K562 (cell line): ENCODE results near the gene ANHX. TPM values are rescaled to one million over a fixed set of nuclear protein-coding genes. Genes with fewer than 3 reads are reported as not detected.

Experiments used
- CTBP1 ChIP-seq: fragments of 450-650 bp; IDR thresholded peaks from 2 replicates; pipeline ENCODE4 v1.6.1; 2016; ENCODE audit warnings: borderline replicate concordance
- HCFC1 ChIP-seq: IDR thresholded peaks from 2 replicates; pipeline ENCODE4 v1.6.1; 2012; ENCODE audit warnings: low read depth, low read length, improper control_type of control experiment
- KLF16 ChIP-seq: IDR thresholded peaks from 2 replicates; pipeline ENCODE4 v1.6.1; 2016; ENCODE audit warnings: antibody characterized with exemption
- MTA1 ChIP-seq: fragments of 450-650 bp; IDR thresholded peaks from 2 replicates; pipeline ENCODE4 v1.6.1; 2017; ENCODE audit warnings: borderline replicate concordance
- TAF15 ChIP-seq: fragments of 200-400 bp; formaldehyde crosslinking; IDR thresholded peaks from 2 replicates; pipeline ENCODE4 v1.6.1; 2017; ENCODE audit warnings: mild to moderate bottlenecking, low read depth, low read length, moderate library complexity
- TCF7 ChIP-seq: sonication (generic); IDR thresholded peaks from 2 replicates; pipeline ENCODE4 v1.6.1; 2016; ENCODE audit warnings: antibody characterized with exemption, borderline replicate concordance
- WHSC1 ChIP-seq: IDR thresholded peaks from one replicate; pipeline ENCODE4 v1.6.1; 2012; ENCODE audit warnings: low read length, control low read depth, inconsistent platforms
- ZFPM2 ChIP-seq: fragments of 250-450 bp; sonication (Bioruptor Pico); IDR thresholded peaks from 2 replicates; pipeline ENCODE4 v1.5.1; 2022; ENCODE audit warnings: mild to moderate bottlenecking
- polyA plus RNA-seq, 8 experiments: library from polyadenylated mRNA; depleted of rRNA in 4 of 8; stranded (reverse) in 5 of 8; unstranded in 3 of 8; fragments of >200 nt; fragmentation: Nextera tagmentation in 2 of 8; fragmentation: Illumina TruSeq in 1 of 8; extraction: Ambion mirVana in 2 of 8; extraction: Trizol in 1 of 8; gene quantifications; 2 replicates each; pipeline versions ENCODE4 v1.2.1 to v1.2.3, GENCODE V29; 2011 to 2014; ENCODE audit warnings: inconsistent platforms in 1 of 8, missing spikeins in 1 of 8
- total RNA-seq, 7 experiments: library from RNA; depleted of rRNA in 6 of 7; stranded (reverse); fragments of >200 nt in 6 of 7; fragmentation: Illumina TruSeq in 2 of 7; extraction: Trizol in 2 of 7; gene quantifications; 2 replicates each; pipeline versions ENCODE4 v1.2.1 to v1.2.3, GENCODE V29; 2011 to 2021; ENCODE audit warnings: low replicate concordance in 1 of 7
- TF ChIP-seq, protein P1 (sequence below): fragments of 450-650 bp; IDR thresholded peaks from 2 replicates; pipeline ENCODE4 v1.7.1; 2018; ENCODE audit warnings: mild to moderate bottlenecking, low read depth; ENCODE audit not compliant: partially characterized antibody
- TF ChIP-seq, protein P2 (sequence below): IDR thresholded peaks from 2 replicates; pipeline ENCODE4 v1.6.1; 2011; ENCODE audit warnings: borderline replicate concordance, low read depth, mild to moderate bottlenecking, moderate library complexity, low read length; ENCODE audit not compliant: insufficient read depth, poor library complexity, severe bottlenecking
- TF ChIP-seq, protein P3 (sequence below): fragments of 150-350 bp; IDR thresholded peaks from 2 replicates; pipeline ENCODE4 v1.6.1; 2014; ENCODE audit warnings: low read depth, mild to moderate bottlenecking, low read length, borderline replicate concordance
- TF ChIP-seq, protein P4 (sequence below): fragments of 150-350 bp; conservative IDR thresholded peaks from 2 replicates; pipeline ENCODE4 v1.6.1; 2014; ENCODE audit warnings: low read length
- TF ChIP-seq, protein P5 (sequence below): IDR thresholded peaks from 3 replicates; pipeline ENCODE4 v1.6.1; 2011; ENCODE audit warnings: borderline replicate concordance, mild to moderate bottlenecking; ENCODE audit not compliant: insufficient read length, insufficient read depth

Gene ANHX
- total and polyA plus RNA-seq, 9 of the 15 experiments (the other 6 are each of a cell fraction or from before 2014, with no cell fraction given), result not detected

DNA sequence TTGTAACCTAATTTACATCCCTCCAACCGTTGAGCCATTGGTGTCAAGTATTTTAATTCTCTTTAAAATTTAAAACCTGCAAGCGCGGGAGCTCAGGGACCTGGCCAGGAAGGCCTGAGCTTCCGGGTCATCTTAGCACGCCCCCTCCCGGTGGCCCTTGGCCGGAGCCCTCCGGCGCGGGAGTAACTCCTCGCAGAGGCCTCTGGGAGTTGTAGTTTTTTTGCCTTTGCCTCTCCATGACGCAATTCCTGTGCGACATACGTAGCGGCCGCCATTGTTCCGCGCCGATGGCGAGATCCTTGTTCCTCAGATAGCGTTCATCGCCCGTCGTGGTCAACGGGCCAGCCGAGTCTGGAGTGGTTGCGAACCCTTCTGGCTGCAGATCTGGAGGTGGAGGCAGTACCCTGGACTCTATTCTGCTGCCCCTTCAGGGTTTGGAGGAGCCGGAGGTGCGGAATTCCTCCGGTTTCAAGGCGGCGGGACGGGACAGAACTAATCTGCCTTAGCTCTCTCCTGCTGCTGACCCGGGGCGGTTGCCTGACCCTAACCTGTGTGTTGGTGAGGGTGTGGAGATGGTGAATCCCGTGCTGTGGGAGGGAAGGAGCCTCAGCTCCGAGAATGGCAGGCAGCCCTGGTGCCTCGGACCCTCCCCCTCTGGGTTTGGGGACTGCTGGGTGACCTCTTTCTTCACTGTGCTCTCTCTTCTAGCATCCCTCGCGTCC is 54.3 kb downstream of the ANHX start, which contains the start of gene ZNF268 (continued):
- TF ChIP-seq, protein P1, sequence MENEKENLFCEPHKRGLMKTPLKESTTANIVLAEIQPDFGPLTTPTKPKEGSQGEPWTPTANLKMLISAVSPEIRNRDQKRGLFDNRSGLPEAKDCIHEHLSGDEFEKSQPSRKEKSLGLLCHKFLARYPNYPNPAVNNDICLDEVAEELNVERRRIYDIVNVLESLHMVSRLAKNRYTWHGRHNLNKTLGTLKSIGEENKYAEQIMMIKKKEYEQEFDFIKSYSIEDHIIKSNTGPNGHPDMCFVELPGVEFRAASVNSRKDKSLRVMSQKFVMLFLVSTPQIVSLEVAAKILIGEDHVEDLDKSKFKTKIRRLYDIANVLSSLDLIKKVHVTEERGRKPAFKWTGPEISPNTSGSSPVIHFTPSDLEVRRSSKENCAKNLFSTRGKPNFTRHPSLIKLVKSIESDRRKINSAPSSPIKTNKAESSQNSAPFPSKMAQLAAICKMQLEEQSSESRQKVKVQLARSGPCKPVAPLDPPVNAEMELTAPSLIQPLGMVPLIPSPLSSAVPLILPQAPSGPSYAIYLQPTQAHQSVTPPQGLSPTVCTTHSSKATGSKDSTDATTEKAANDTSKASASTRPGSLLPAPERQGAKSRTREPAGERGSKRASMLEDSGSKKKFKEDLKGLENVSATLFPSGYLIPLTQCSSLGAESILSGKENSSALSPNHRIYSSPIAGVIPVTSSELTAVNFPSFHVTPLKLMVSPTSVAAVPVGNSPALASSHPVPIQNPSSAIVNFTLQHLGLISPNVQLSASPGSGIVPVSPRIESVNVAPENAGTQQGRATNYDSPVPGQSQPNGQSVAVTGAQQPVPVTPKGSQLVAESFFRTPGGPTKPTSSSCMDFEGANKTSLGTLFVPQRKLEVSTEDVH, result peak; percentile 94
- no peak for TF ChIP-seq TAF15
- TF ChIP-seq HCFC1, result peak; percentile 99
- TF ChIP-seq TCF7, result no peak
- no peak for TF ChIP-seq WHSC1
- TF ChIP-seq KLF16, result 0 out of 2 replicates have a peak, but pooled peaks have one; percentile 53
- TF ChIP-seq, protein P2, sequence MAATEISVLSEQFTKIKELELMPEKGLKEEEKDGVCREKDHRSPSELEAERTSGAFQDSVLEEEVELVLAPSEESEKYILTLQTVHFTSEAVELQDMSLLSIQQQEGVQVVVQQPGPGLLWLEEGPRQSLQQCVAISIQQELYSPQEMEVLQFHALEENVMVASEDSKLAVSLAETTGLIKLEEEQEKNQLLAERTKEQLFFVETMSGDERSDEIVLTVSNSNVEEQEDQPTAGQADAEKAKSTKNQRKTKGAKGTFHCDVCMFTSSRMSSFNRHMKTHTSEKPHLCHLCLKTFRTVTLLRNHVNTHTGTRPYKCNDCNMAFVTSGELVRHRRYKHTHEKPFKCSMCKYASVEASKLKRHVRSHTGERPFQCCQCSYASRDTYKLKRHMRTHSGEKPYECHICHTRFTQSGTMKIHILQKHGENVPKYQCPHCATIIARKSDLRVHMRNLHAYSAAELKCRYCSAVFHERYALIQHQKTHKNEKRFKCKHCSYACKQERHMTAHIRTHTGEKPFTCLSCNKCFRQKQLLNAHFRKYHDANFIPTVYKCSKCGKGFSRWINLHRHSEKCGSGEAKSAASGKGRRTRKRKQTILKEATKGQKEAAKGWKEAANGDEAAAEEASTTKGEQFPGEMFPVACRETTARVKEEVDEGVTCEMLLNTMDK, result peak; percentile 95
- TF ChIP-seq MTA1, result peak; percentile 99
- TF ChIP-seq, protein P3, sequence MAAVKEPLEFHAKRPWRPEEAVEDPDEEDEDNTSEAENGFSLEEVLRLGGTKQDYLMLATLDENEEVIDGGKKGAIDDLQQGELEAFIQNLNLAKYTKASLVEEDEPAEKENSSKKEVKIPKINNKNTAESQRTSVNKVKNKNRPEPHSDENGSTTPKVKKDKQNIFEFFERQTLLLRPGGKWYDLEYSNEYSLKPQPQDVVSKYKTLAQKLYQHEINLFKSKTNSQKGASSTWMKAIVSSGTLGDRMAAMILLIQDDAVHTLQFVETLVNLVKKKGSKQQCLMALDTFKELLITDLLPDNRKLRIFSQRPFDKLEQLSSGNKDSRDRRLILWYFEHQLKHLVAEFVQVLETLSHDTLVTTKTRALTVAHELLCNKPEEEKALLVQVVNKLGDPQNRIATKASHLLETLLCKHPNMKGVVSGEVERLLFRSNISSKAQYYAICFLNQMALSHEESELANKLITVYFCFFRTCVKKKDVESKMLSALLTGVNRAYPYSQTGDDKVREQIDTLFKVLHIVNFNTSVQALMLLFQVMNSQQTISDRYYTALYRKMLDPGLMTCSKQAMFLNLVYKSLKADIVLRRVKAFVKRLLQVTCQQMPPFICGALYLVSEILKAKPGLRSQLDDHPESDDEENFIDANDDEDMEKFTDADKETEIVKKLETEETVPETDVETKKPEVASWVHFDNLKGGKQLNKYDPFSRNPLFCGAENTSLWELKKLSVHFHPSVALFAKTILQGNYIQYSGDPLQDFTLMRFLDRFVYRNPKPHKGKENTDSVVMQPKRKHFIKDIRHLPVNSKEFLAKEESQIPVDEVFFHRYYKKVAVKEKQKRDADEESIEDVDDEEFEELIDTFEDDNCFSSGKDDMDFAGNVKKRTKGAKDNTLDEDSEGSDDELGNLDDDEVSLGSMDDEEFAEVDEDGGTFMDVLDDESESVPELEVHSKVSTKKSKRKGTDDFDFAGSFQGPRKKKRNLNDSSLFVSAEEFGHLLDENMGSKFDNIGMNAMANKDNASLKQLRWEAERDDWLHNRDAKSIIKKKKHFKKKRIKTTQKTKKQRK, result no peak
- TF ChIP-seq, protein P4, sequence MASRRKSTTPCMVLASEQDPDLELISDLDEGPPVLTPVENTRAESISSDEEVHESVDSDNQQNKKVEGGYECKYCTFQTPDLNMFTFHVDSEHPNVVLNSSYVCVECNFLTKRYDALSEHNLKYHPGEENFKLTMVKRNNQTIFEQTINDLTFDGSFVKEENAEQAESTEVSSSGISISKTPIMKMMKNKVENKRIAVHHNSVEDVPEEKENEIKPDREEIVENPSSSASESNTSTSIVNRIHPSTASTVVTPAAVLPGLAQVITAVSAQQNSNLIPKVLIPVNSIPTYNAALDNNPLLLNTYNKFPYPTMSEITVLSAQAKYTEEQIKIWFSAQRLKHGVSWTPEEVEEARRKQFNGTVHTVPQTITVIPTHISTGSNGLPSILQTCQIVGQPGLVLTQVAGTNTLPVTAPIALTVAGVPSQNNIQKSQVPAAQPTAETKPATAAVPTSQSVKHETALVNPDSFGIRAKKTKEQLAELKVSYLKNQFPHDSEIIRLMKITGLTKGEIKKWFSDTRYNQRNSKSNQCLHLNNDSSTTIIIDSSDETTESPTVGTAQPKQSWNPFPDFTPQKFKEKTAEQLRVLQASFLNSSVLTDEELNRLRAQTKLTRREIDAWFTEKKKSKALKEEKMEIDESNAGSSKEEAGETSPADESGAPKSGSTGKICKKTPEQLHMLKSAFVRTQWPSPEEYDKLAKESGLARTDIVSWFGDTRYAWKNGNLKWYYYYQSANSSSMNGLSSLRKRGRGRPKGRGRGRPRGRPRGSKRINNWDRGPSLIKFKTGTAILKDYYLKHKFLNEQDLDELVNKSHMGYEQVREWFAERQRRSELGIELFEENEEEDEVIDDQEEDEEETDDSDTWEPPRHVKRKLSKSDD, result peak; percentile 96
- no peak for TF ChIP-seq ZFPM2 (CRISPR knock-in tag)
- peak; percentile 46; the same call in 1 of the 2 replicates for TF ChIP-seq CTBP1
- TF ChIP-seq, protein P5, sequence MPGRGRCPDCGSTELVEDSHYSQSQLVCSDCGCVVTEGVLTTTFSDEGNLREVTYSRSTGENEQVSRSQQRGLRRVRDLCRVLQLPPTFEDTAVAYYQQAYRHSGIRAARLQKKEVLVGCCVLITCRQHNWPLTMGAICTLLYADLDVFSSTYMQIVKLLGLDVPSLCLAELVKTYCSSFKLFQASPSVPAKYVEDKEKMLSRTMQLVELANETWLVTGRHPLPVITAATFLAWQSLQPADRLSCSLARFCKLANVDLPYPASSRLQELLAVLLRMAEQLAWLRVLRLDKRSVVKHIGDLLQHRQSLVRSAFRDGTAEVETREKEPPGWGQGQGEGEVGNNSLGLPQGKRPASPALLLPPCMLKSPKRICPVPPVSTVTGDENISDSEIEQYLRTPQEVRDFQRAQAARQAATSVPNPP, result no peak
